ENCODE measurements around the gene ZNF3. TPM values are rescaled to one million over a fixed set of nuclear protein-coding genes. Genes with fewer than 3 reads are reported as not detected.

ZNF3 gene
- total RNA-seq, 1 donor from 2014 or later, result 23.0 TPM

- Histone ChIP-seq H3K4me1 (peaks cover 23% of the 10 kb centered on the region), H3K4me3 (no peak overlapping the region), H3K36me3 (peaks cover 82% of the 10 kb centered on the region), H3K9me3 (no peaks in the 10 kb centered on the region), H3K27me3 (ENCODE audit: low read depth) (no peaks in the 10 kb centered on the region), H3K27ac (no peak overlapping the region)
- no peak for TF ChIP-seq CTCF (IDR thresholded peaks at IDR 0.05)
- DNase-seq (no peak), ATAC-seq (no peak)
- intact Hi-C loops (cut with DNase I), result no loop called here
These were observed 12.0 kb upstream of the ZNF3 start for GRCh38 chr7:100093498-100093897.

- Histone ChIP-seq H3K27me3 (ENCODE audit: low read depth) (no peaks in the 10 kb centered on the region), H3K27ac (no peak overlapping the region), H3K4me1 (peaks cover 24% of the 10 kb centered on the region), H3K4me3 (no peak overlapping the region), H3K36me3 (peaks cover 77% of the 10 kb centered on the region), H3K9me3 (no peaks in the 10 kb centered on the region)
- no peak for ATAC-seq
- no peak for TF ChIP-seq CTCF (IDR thresholded peaks at IDR 0.05)
- intact Hi-C loops (cut with DNase I), result no loop called here
- no peak for DNase-seq
These were observed 11.5 kb upstream of the ZNF3 start for GRCh38 chr7:100093054-100093453.

GRCh38 chr7:100091411-100092181 is 10.1 kb upstream of the ZNF3 start:
- Histone ChIP-seq H3K4me1 (peaks cover 25% of the 10 kb centered on the region), H3K27me3 (ENCODE audit: low read depth) (no peaks in the 10 kb centered on the region), H3K9me3 (no peaks in the 10 kb centered on the region), H3K36me3 (peaks cover 63% of the 10 kb centered on the region), H3K27ac (no peak overlapping the region), H3K4me3 (no peak overlapping the region)
- TF ChIP-seq CTCF (IDR thresholded peaks at IDR 0.05), result no peak
- intact Hi-C loops (cut with DNase I), result no loop called here
- no peak for DNase-seq
- ATAC-seq, result no peak

GRCh38 chr7:100090527-100091410 is 9.2 kb upstream of the ZNF3 start:
- no peak for ATAC-seq
- Histone ChIP-seq H3K4me1 (peaks cover 25% of the 10 kb centered on the region), H3K4me3 (no peak overlapping the region), H3K27ac (no peak overlapping the region), H3K27me3 (ENCODE audit: low read depth) (no peaks in the 10 kb centered on the region), H3K9me3 (no peaks in the 10 kb centered on the region), H3K36me3 (peaks cover 54% of the 10 kb centered on the region)
- TF ChIP-seq CTCF (IDR thresholded peaks at IDR 0.05), result no peak
- intact Hi-C loops (cut with DNase I), result no loop called here
- no peak for DNase-seq

GRCh38 chr7:100089458-100090196 is 8.1 kb upstream of the ZNF3 start:
- Histone ChIP-seq H3K27ac (peak overlapping the region; percentile 84), H3K4me3 (peak overlapping the region; percentile 89), H3K27me3 (ENCODE audit: low read depth) (no peaks in the 10 kb centered on the region), H3K36me3 (peaks cover 43% of the 10 kb centered on the region), H3K9me3 (no peaks in the 10 kb centered on the region), H3K4me1 (peaks cover 25% of the 10 kb centered on the region)
- intact Hi-C loops (cut with DNase I), result no loop called here
- no peak for DNase-seq
- ATAC-seq, result no peak
- no peak for TF ChIP-seq CTCF (IDR thresholded peaks at IDR 0.05)

All from lower lobe of right lung (tissue), 2 donors.